GM19238 (cell line): Measurements from ENCODE around the gene DCTN1.
"Not testable (repeated sequence)": the region's sequence is repeated elsewhere in the genome, so short reads cannot be mapped to it uniquely, and the experiment has no call there.

Experiments used
- DNase-seq: peaks from one replicate; pipeline ENCODE4 v3.0.0; 2011; ENCODE audit warnings: low spot score; ENCODE audit not compliant: insufficient read length

DCTN1 gene

GRCh38 chr2:74379851-74380789 lies at the start of gene DCTN1:
TSS of gene DCTN1 (minus strand) at chr2:74380311. CDS start at chr2:74380037, 274 bp downstream.
- no peak for DNase-seq

- no peak for DNase-seq
Observed at GRCh38 chr2:74428675-74429074, 48.6 kb upstream of the DCTN1 start.

GRCh38 chr2:74427551-74427950 lies 47.4 kb upstream of the DCTN1 start:
- DNase-seq = no peak

- DNase-seq = no peak
Observed at GRCh38 chr2:74426181-74426758, 46.2 kb upstream of the DCTN1 start.

- DNase-seq = no peak
Observed at GRCh38 chr2:74425523-74425922, 45.4 kb upstream of the DCTN1 start.

- no peak for DNase-seq
Observed at GRCh38 chr2:74424995-74425406, 44.9 kb upstream of the DCTN1 start.

GRCh38 chr2:74424139-74424992 lies 44.3 kb upstream of the DCTN1 start:
- no peak for DNase-seq

- DNase-seq = no peak
Observed at GRCh38 chr2:74423231-74424095, 43.4 kb upstream of the DCTN1 start.

- peak; percentile 96 for DNase-seq
Observed at GRCh38 chr2:74421221-74421870, 41.2 kb upstream of the DCTN1 start, which contains the start of the genes C2orf81 and WDR54. TSS of gene C2orf81 (minus strand) at chr2:74421619. CDS start at chr2:74421560, 59 bp downstream. TSS of gene WDR54 (plus strand) at chr2:74421730. CDS start at chr2:74422154, 424 bp downstream.

GRCh38 chr2:74420443-74421103 lies 40.5 kb upstream of the DCTN1 start:
- not testable (repeated sequence) for DNase-seq

GRCh38 chr2:74420006-74420405 lies 39.9 kb upstream of the DCTN1 start:
- DNase-seq = no peak

GRCh38 chr2:74419345-74419744 lies 39.2 kb upstream of the DCTN1 start:
- DNase-seq = no peak

- no peak for DNase-seq
Observed at GRCh38 chr2:74418312-74418711, 38.2 kb upstream of the DCTN1 start.

GRCh38 chr2:74417763-74418162 lies 37.7 kb upstream of the DCTN1 start:
- DNase-seq = no peak

- no peak for DNase-seq
Observed at GRCh38 chr2:74417197-74417596, 37.1 kb upstream of the DCTN1 start.

GRCh38 chr2:74416778-74417177 lies 36.7 kb upstream of the DCTN1 start:
- DNase-seq = no peak

GRCh38 chr2:74415762-74416395 lies 35.8 kb upstream of the DCTN1 start:
- DNase-seq = no peak

GRCh38 chr2:74414881-74415761 lies 35.0 kb upstream of the DCTN1 start:
- DNase-seq = no peak
